GM19043 (cell line): ENCODE data around the gene ARPC3.
"Not testable (repeated sequence)": the region's sequence is repeated elsewhere in the genome, so short reads cannot be mapped to it uniquely, and the experiment has no call there.

Experiments
- ATAC-seq: cut with Tn5 transposase; IDR thresholded peaks from one replicate; pipeline ENCODE4 v1.9.1; 2021; ENCODE audit warnings: low read depth; ENCODE audit not compliant: unreplicated experiment

ARPC3 gene

DNA sequence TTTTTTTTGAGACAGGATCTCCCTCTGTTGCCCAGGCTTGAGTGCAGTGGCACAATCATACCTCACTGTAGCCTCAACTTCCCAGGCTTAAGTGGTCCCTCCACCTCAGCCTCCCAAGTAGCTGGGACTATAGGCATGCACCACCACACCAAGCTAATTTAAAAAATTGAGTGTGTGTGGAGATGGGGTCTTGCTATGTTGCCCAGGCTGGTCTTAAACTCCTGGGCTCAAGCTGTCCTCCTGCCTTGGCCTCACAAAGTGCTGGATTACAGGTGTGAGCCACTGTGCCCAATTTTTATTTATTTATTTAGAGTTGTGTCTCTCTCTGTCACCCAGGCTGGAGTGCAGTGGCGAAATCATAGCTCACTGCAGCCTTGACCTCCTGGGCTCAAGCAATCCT lies 29.5 kb downstream of the ARPC3 start:
- ATAC-seq, result not testable (repeated sequence)

DNA sequence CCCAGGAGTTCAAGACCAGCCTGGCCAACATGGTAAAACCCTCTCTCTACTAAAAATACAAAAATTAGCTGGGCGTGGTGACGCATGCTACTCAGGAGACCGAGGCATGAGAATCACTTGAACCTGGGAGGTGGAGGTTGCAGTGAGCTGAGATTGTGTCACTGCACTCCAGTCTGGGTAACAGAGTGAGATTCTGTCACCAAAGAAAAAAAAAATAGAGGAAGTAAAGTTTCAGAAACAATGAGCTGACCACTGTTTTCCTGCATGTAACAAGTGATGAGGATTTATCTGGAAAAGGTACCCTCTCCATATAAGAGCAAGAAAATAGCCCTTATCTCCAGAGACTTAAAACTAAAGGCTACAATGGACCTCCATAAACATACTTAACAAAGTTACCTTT lies 33.0 kb downstream of the ARPC3 start:
- ATAC-seq, result not testable (repeated sequence)

- not testable (repeated sequence) for ATAC-seq
Observed at GRCh38 chr12:110410086-110410485, 40.1 kb downstream of the ARPC3 start.

- ATAC-seq, result not testable (repeated sequence)
Observed at GRCh38 chr12:110405126-110405662, 44.9 kb downstream of the ARPC3 start.

- ATAC-seq, result no peak
Observed at GRCh38 chr12:110403976-110404682, 46.0 kb downstream of the ARPC3 start.

- peak; percentile 66 for ATAC-seq
Observed at GRCh38 chr12:110403146-110403975, 46.8 kb downstream of the ARPC3 start, which contains the start of gene ANAPC7. Gene ANAPC7 (minus strand): TSS chr12:110403708. CDS start chr12:110403627, 81 bp downstream.
